Activated CD4-positive, alpha-beta T cell treated with anti-CD3 and anti-CD28 coated beads, Interleukin-2, amount 50 U/mL, for 24 hours (primary cell): Measurements from ENCODE around the gene MAPK11.

Source experiments
- DNase-seq, 2 donors: peaks; one replicate each; pipeline ENCODE4 v3.0.0-alpha.2; 2020; ENCODE audit warnings: low read depth in 1 of 2, low spot score in 1 of 2

MAPK11 gene

GRCh38 chr22:50296658-50297490, 26.7 kb upstream of the MAPK11 start:
- no peak for DNase-seq

GRCh38 chr22:50294319-50294656, 24.1 kb upstream of the MAPK11 start:
- no peak for DNase-seq

- DNase-seq = no peak
Measured at GRCh38 chr22:50293441-50294318, 23.5 kb upstream of the MAPK11 start.

GRCh38 chr22:50292643-50293440, 22.7 kb upstream of the MAPK11 start:
- DNase-seq = no peak

- DNase-seq = no peak
Measured at GRCh38 chr22:50289942-50290630, 19.9 kb upstream of the MAPK11 start.

- no peak for DNase-seq
Measured at GRCh38 chr22:50289151-50289941, 19.2 kb upstream of the MAPK11 start.

GRCh38 chr22:50287731-50288130, 17.6 kb upstream of the MAPK11 start:
- DNase-seq = no peak

GRCh38 chr22:50286701-50287318, 16.6 kb upstream of the MAPK11 start:
- no peak for DNase-seq

- DNase-seq = no peak
Measured at GRCh38 chr22:50286275-50286674, 16.1 kb upstream of the MAPK11 start.

GRCh38 chr22:50285568-50286229, 15.5 kb upstream of the MAPK11 start:
- no peak for DNase-seq

GRCh38 chr22:50284479-50284878, 14.3 kb upstream of the MAPK11 start:
- DNase-seq = no peak

GRCh38 chr22:50283821-50284220, 13.6 kb upstream of the MAPK11 start:
- DNase-seq = no peak

GRCh38 chr22:50282361-50283155, 12.4 kb upstream of the MAPK11 start:
- no peak for DNase-seq

- no peak for DNase-seq
Measured at GRCh38 chr22:50281957-50282356, 11.8 kb upstream of the MAPK11 start.

GRCh38 chr22:50281384-50281760, 11.2 kb upstream of the MAPK11 start:
- DNase-seq = no peak

- DNase-seq = no peak
Measured at GRCh38 chr22:50280708-50281383, 10.7 kb upstream of the MAPK11 start.

GRCh38 chr22:50280022-50280707, 10.0 kb upstream of the MAPK11 start:
- no peak for DNase-seq
